Measurements from ENCODE around the gene KRTAP5-1.
"Not testable (repeated sequence)": the region's sequence is repeated elsewhere in the genome, so short reads cannot be mapped to it uniquely, and the experiment has no call there.

Gene KRTAP5-1, protein sequence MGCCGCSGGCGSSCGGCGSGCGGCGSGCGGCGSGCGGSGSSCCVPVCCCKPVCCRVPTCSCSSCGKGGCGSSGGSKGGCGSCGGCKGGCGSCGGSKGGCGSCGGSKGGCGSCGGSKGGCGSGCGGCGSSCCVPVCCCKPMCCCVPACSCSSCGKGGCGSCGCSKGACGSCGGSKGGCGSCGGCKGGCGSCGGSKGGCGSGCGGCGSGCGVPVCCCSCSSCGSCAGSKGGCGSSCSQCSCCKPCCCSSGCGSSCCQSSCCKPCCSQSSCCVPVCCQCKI

DNA sequence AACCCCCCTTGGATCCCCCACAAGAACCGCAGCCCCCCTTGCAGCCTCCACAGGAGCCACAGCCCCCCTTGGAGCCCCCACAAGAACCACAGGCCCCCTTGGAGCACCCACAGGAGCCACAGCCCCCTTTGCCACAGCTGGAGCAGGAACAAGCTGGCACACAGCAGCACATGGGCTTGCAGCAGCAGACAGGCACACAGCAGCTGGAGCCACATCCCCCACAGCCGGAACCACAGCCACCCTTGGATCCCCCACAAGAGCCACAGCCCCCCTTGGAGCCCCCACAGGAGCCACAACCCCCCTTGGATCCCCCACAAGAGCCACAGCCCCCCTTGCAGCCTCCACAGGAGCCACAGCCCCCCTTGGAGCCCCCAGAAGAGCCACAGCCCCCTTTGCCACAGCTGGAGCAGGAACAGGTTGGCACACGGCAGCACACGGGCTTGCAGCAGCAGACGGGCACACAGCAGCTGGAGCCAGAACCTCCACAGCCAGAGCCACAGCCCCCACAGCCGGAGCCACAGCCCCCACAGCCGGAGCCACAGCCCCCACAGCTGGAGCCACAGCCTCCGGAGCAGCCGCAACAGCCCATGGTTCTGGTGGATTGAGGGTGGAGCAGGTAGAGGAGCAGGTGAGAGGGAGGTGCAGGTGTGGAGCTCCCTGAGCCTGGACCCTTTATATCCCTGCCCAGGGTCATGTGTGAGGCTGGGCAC lies at the start of gene KRTAP5-1:
Gene KRTAP5-1 (minus strand): TSS at position 623 of the 710 bp plus-strand sequence. CDS start 34 bp downstream, at position 589.
- DNase-seq: not testable (repeated sequence)

DNA sequence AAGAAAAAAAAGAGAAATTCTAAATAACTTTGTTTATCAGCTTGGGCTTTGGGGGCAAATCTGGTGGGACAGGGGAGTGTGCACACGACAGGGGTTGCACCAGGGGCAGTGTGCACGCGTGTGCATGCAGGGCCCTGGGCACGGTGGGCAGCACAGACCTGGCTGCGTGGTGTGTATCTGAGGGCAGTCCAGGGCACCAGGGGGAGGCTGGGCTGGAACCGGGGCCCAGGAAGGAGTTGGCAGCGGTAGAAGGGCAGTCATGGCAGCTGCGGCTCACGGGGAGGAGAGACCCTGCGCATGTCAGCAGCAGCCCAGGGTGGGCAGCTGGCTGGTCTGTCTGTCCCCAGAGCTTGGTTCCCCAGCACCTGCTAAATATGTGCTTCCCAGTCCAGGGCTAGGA lies 48.8 kb upstream of the KRTAP5-1 start:
- DNase-seq: no peak

DNA sequence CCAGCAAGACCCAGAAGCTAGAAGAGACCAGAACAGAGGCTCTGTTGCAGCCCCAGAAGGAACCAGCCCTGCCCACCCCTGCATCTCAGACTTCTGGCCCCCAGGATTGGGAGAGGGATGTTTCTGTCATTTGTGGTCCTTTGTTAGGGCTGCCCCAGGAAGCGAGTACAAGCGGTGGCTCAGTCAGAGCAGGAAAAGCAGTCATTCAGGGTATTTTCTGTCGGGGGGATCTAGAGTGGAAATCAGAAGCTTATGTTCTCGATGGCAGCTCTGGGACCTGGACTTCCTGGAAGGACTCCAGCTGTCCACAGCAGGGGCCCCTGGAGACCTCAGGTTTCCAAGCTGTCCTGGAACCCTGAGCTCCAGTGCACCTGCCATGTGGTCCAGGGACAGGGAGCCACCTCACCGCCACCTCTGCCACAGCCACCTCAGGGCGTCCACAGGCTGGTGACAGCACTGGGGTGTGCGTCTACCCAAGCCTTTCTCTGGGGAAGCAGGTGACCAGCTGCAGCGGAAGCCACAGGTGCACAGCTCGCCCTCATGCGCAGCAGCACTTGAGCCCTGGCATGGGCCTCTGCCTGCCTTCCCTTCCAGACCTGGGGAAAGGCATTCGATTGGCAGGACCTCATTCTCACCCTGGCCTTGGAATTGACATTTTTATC lies 47.1 kb upstream of the KRTAP5-1 start:
- no peak for DNase-seq

DNA sequence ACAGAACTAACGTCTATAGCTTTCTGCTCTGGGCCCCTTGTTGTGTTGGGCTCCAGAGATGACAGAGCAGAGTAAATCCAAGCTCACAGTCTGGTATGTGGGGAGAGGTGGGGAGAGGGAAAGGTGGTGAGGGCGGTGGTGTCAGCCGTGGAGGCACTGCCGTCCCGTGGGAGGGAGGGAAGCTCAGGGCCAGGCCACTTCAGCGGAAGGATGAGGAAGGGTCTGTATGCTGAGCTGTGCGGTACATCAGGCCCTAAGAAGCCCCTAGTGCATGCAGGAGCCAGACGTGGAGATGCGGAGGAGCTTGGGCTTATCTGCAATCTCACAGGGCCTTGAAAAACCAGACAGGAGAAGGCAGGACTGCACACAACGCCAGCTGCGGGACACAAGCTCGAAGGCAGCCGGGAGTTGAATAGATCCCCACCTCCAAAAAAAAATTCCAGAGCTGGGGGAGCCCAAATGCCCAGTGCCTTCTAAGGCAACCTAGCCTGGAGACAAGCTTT lies 46.0 kb upstream of the KRTAP5-1 start:
- no peak for DNase-seq

DNA sequence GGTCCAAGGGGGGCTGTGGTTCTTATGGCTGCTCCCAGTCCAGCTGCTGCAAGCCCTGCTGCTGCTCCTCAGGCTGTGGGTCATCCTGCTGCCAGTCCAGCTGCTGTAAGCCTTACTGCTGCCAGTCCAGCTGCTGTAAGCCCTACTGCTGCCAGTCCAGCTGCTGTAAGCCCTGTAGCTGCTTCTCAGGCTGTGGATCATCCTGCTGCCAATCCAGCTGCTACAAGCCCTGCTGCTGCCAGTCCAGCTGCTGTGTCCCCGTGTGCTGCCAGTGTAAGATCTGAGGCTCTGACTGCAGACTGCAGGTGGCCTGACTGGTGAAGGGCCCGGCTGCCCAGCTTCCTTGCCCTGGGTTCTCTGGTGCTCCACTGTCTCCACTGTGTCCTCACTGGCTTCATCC lies 45.2 kb upstream of the KRTAP5-1 start:
- no peak for DNase-seq

DNA sequence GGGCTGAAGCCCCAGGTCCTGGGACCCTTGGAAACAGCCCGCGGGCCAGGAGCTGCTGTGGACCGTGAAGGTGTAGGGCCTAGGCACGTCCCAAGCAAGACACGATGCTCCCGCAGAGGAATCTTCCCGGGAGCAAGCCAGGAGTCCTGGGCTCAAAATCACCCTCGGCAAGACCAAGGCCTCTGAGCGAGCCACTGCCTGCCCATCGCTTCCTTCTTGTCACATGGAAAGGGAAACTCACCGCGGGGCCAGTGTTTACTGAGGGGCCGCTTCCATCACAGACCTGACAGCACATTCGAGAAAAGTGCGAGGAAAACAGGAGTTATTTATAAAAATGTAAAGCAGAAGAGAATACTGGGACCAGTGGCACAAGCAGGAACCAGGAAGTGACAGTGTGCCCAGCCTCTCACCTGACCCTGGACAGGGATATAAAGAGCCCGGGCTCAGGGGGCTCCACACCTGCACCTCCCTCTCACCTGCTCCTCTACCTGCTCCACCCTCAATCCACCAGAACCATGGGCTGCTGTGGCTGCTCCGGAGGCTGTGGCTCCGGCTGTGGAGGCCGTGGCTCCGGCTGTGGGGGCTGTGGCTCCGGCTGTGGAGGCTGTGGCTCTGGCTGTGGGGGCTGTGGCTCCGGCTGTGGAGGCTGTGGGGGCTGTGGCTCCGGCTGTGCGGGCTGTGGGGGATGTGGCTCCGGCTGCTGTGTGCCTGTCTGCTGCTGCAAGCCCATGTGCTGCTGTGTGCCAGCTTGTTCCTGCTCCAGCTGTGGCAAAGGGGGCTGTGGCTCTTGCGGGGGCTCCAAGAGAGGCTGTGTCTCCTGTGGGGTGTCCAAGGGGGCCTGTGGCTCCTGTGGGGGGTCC lies 44.5 kb upstream of the KRTAP5-1 start, which contains the start of gene KRTAP5-5:
Gene KRTAP5-5 (plus strand): TSS at position 450 of the 860 bp plus-strand sequence. CDS start 66 bp downstream, at position 516.
- no peak for DNase-seq

DNA sequence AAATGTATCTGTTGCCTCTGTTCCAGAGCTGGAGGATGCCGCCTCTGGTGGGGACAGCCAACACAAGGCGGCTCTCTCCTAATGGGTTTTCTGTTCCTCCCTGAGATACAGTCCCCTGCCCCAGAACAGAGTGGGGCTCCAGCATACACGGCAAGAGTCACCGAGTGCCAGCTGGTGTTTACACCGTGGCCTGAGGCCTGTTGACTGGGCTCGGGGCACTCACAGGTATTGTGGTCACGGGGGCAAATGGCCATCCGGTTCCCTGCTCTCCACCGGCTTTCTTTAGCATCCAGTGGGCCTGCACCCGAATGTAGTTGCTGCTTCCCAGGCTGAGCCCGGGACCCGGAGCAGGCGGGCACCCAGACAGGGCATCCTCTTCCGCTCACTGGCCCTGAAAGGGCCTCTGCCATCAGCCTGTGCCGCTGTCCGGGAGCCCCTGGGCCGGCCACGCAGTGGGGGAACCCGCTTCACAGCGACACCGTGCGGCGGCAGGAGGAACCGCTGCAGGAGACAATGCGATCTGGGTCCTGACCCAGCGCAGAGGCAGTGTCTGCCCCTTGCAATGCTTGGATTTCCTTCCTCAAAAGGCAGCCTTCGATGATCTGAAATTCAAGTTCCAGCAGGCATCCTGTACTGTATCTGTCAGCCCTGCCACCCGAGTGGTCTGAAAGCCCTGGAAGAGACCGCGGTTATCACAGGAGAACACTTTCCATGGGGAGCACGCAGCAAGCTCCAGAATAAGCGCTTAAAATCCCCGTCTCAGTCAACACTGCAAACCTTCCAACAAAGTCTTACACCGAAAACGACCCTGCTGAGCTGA lies 43.6 kb upstream of the KRTAP5-1 start:
- DNase-seq: peak; percentile 65 to 71

DNA sequence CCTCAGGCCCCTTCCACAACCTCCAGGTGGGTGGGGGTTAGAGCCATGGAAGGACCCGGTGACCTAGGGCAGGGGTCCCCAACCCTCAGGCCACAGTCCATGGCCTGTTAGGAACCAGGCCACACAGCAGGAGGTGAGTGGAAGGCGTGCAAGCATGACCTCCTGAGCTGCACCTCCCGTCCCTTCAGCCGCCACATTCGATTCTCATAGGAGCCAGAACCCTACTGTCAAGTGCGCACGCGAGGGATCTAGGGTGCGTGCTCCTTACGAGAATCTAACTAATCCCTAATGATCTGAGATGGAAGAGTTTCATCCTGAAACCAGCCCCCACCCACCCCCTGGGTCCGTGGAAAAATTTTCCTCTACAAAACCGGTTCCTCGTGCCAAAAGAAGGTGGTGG lies 40.5 kb upstream of the KRTAP5-1 start:
- DNase-seq: no peak

DNA sequence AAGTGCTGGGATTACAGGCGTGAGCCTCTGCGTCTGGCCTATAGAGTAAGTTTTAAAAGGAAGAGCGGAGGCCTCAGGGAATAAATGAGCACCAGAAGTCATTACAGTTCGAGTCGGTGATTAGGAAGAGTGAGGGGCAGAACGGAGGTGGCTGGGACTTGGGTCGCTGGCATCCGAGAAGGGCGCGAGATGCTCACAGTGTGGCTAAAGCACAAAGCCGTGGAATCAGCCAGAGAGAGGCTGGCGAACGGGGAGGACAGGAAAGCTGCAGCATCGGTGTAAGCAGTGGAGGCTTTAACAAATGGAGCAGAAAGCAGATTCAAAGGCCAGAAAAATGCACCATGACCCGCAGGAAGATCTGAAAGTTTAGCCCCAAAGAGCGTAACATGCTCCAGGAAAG lies 39.5 kb upstream of the KRTAP5-1 start:
- DNase-seq: no peak

DNA sequence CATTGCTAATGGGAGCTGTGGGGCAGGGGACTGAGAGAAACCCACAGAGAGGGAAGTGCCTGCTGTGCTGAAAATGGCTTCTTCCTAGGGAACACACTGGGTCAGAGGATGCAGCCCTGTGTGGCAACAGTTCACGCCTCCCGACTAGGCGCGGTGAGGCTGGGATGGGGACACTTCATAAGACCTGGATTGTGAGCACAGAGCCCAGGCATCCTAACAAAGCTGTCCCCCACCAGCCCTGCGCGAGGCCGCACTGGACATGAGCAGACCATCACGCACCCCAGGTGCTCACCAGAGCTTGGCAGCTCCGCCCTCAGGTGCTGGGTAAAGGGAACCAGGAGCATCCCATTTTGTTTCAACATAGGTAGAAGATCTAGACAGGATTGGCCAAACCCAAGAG lies 38.6 kb upstream of the KRTAP5-1 start:
- DNase-seq: no peak

DNA sequence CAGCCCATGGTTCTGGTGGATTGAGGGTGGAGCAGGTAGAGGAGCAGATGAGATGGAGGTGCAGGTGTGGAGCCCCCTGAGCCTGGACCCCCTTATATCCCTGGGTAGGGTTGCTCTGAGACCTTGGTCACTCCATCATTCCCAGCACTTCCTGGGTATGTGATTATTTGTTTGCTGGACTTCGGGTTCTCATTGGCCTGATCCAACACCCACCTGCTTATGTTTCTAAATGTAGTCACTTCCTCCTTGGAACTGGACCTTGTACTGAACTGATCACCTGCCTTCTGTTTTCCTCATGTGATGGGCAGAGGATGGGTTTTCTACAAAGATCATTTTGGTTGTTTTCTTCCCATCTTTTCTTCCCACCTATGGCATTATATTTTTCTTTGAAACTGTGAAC lies 37.0 kb upstream of the KRTAP5-1 start, which contains the start of gene KRTAP5-4:
Gene KRTAP5-4 (minus strand): TSS at position 53 of the 400 bp plus-strand sequence. CDS start 45 bp downstream, at position 8.
- DNase-seq: no peak

DNA sequence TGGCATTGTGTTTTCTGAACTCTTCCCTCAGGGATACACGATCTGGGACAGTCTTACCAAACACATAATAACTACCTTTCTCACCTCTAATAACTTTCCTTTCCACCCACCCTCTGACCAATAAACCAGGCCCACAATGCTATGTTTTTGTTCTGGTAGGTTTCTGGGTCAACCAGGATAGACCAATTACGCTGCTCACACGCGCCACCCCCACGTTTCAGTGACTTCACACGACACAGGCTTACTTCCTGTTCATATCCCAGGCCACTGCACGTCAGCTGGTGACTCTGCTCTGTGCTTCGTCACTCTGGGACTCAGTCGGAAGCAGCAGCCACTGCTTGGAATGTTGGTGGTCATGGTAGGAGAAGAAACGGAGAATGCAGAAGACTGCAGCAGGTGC lies 34.4 kb upstream of the KRTAP5-1 start:
- peak; percentile 21 to 36 for DNase-seq

DNA sequence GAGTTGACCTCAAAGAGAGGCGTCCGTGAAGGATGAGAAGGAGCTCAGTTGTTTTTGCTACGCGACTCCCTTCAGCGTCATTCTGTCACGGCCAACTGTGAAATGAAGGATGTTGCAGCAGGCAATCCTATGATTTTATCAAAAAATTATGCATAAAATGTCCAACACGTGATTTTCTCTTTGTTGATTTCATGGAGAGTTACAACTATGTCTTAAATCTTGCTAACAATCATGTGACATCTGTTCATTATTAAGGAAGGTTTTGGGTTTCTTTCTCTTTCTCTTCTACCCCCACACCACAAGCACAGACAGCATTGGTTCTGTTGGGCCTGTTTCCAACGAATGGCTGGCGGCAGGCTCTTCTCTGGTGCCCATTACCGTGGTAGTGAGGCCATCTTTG lies 33.1 kb upstream of the KRTAP5-1 start:
- no peak for DNase-seq

DNA sequence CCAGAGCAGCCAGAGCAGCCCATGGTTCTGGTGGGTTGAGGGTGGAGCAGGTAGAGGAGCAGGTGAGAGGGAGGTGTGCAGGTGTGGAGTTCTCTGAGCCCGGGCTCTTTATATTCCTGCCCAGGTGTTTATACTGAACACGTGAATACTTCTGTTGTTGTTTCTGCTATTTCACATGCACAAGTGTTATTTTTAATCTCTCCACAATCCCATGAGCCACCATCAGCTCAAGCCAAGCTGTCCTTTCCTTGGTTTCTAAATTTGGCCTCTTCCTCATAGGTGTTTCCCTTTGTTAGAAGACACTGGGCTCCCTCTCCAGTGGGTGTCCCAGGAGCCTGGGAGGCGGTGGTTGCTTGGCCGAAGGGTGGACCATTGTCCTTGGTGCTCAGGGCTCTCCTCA lies 23.3 kb upstream of the KRTAP5-1 start, which contains the start of gene KRTAP5-3:
Gene KRTAP5-3 (minus strand): TSS at position 101 of the 400 bp plus-strand sequence. CDS start 78 bp downstream, at position 23.
- no peak for DNase-seq

DNA sequence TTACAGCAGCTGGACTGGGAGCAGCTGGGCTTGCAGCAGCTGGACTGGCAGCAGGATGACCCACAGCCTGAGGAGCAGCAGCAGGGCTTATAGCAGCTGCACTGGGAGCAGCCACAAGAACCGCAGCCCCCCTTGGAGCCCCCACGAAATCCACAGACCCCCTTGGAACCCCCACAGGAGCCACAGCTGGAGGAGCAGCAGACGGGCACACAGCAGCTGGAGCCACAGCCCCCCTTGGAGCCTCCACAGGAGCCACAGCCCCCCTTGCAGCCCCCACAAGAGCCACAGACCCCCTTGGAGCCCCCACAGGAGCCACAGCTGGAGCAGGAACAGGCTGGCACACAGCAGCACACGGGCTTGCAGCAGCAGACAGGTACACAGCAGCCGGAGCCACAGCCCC lies 22.8 kb upstream of the KRTAP5-1 start:
- DNase-seq: not testable (repeated sequence)

DNA sequence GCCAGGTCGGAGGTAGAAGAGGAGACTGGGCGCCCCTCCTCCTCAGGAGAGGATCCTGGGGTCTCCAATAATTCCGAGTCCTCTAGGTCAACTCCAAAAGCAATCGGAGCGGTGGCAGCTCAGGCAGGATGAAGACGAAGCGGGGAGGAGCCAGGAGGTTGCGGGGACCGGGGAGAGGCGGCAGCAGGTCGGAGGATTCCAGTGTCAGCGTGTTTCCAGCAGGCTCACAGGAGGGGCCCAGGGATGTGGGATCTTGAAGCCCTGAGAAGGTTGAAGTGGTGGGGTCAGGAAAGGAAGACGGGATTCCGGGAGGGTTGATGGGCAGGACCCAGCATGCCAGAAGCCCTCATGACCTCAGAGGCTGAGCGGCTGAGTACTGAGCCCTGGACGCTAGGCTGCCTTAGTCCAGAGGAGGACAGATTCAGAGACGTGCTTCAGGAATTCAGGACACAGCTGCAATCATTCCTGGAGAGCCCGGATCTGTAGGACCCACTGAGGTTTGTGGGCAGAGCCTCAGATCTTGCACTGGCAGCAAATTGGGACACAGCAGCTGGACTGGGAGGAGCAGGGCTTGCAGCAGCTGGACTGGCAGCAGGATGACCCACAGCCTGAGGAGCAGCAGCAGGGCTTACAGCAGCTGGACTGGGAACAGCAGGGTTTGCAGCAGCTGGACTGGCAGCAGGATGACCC lies 22.2 kb upstream of the KRTAP5-1 start:
- not testable (repeated sequence) for DNase-seq

DNA sequence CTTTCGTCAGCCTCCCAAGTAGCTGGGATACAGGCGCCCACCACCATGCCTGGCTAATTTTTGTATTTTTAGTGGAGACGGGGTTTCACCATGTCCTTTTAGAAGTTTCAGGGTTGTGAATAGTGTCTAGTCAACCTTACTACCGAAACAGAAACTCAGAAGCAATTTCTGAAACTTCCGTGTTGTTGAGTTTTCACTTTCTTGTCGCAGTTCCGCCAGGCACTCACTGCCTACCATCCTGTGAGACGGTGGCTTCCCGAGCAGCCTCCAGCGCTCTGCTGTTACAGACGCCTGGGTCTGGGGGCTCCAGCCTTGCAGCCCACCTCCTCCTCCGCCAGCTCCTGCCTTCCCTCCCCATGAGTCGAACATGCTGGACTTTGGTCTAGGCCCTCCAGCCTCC lies 20.8 kb upstream of the KRTAP5-1 start:
- DNase-seq: peak; percentile 35 to 40

DNA sequence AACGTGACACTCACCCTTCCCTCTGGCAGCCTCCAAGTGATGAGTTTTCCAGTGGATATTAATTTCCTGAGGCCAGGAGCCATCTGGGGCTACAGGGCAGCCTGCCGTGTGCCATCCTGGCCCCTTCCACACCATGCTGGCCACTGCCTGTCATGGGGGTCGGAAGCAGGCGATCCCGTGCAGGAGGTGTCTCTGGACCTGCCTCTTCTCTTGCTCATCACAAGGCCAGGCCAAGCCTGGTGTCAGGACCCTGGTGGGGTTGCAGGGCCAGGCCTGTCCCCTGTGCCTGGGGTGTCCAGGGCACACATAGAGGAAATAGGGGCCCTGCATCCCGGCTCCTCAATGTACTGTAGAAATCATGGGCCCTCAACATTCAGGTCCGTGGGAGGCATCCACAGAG lies 19.6 kb upstream of the KRTAP5-1 start:
- DNase-seq: no peak

DNA sequence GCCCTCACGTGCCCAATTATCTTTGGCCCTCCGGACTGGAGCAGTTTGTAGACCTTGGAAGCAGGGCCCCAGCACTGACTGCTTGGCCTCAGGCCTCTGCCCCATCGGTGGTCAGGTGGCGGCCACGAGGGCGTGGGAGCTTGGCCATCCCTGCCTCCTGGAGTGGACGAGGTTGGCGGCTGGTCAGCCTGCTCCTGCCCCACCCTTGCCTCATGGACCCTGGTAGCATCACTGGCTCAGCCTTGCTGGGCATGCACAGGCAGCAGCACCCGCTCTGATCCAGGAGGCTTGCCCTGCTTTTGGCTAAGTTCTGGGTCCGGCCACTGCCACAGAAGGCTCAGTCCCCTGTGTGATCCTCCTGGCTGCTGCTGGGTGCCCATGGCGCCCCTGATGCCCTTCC lies 19.1 kb upstream of the KRTAP5-1 start:
- DNase-seq: no peak

DNA sequence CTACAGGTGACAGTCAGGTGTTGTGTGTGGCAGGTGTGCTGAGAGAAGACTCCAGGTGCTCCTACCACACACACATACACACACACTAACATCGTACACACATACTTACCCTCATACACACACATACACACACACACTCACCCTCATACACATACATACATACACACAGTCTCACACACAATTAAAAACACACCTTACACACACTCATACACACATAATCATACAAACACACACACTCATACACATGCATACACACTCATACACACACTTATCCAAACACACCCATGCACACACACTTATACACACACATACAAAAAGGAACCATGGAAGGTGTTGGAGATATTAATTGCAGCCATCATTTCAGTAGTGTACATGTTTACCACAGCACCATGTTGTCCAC lies 18.5 kb upstream of the KRTAP5-1 start:
- DNase-seq: no peak

DNA sequence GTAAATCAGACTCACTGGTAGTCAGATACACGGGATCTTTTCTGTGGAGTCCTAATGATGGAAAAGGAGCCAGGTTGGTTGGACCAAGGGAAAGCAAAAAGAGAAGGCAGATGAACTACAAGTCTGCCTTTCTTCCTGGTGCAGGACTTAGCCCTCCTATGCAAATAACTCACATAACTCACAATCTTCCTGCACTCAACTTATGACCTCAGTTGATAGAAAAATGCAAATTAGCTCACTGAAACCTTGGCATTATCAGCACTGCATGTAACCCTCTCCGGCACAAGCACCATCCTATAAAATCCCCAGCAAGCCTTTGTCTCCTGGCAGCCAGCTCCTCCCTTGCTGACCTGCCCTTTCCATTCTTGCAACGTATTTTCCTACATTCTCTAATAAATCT lies 16.6 kb upstream of the KRTAP5-1 start:
- DNase-seq: not testable (repeated sequence)

Data from activated CD4-positive, alpha-beta T cell treated with anti-CD3 and anti-CD28 coated beads, Interleukin-2, amount 50 U/mL, for 48 hours (primary cell).